Measurements from ENCODE around the gene PACRG. TPM values are rescaled to one million over a fixed set of nuclear protein-coding genes. Genes with fewer than 3 reads are reported as not detected.

Gene PACRG
- total RNA-seq, 1 experiment from 2014 or later, result 0.26 TPM

DNA sequence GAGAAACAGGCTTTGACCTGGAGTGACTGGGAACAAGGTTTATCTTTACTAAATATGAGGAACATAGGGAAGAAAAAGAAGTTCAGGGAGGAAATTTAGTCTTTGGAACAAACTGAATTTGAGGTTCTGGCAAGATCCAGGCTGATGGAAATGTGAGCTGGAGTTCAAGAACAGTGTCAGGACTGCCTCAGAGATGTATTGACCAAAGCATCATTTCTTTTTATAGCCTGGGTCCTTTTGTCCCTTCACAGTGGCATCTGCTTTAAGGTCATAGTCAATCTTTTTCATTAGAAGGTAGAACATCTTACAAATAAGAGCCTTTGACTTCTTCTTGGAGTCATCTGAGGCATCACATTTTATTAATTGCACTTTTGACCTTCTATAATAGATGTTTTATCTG, 360.2 kb downstream of the PACRG start:
- Mint-ChIP-seq H3K9me3 (peaks cover 5 to 7% of the 10 kb centered on the region in 2 experiments; a peak in 3 of 5 replicates), H3K36me3 (ENCODE audit: insufficient read depth in 1 of 3, low read depth in 3 of 3) (peaks cover 5 to 11% (median 10%) of the 10 kb centered on the region in 3 experiments; a peak in 5 of 7 replicates), H3K27ac (no peak overlapping the region), H3K4me3 (no peak overlapping the region), H3K4me1 (peaks cover 40 to 52% of the 10 kb centered on the region in 2 experiments), H3K27me3 (ENCODE audit: low read depth) (peaks cover 12% of the 10 kb centered on the region)
- Histone ChIP-seq H3T11ph (ENCODE audit: low read length) (no peak overlapping the region), H2AK5ac (ENCODE audit: insufficient read length, low read length) (no peak overlapping the region), H2BK20ac (ENCODE audit: low read depth, low read length, poor library complexity, severe bottlenecking) (no peak overlapping the region), H3K18ac (ENCODE audit: insufficient read length, low read depth, low read length) (no peak overlapping the region), H3K9me3 (ENCODE audit: control insufficient read depth, low read depth, low read length) (no peaks in the 10 kb centered on the region), H3K27me3 (ENCODE audit: insufficient read depth, low read length) (no peaks in the 10 kb centered on the region), H3K56ac (ENCODE audit: insufficient read length, low read depth, low read length) (no peak overlapping the region), H4K5ac (ENCODE audit: insufficient read length, low read depth, low read length) (no peak overlapping the region), H3K14ac (ENCODE audit: insufficient read depth, low read length) (no peak overlapping the region), H3K27ac (ENCODE audit: insufficient read length, low read depth, low read length) (no peak overlapping the region), H2BK120ac (ENCODE audit: low read depth, low read length, poor library complexity, severe bottlenecking) (no peak overlapping the region), H3K4me1 (ENCODE audit: insufficient read depth, low read length) (peaks cover 2% of the 10 kb centered on the region; the same call in 1 of the 2 replicates), H3K23ac (ENCODE audit: insufficient read length, low read depth, low read length) (no peak overlapping the region), H3K9ac (ENCODE audit: extremely low read depth, insufficient read length, low read length) (no peak overlapping the region), H2BK15ac (ENCODE audit: low read depth, low read length) (no peak overlapping the region), H2AFZ (ENCODE audit: low read length) (no peak overlapping the region), H3K79me1 (ENCODE audit: insufficient read depth, low read depth, low read length, poor library complexity, severe bottlenecking) (no peaks in the 10 kb centered on the region), H2BK5ac (ENCODE audit: insufficient read length, low read length) (no peak overlapping the region), H3K23me2 (ENCODE audit: insufficient read length, low read depth, low read length, poor library complexity, severe bottlenecking) (no peaks in the 10 kb centered on the region), H2BK12ac (ENCODE audit: insufficient read length, low read depth, low read length) (no peak overlapping the region), H3K4ac (ENCODE audit: low read depth, low read length) (no peak overlapping the region), H3K79me2 (ENCODE audit: insufficient read depth, low read length) (no peaks in the 10 kb centered on the region), H4K91ac (ENCODE audit: insufficient read length, low read depth, low read length) (no peak overlapping the region), H4K8ac (replicated peaks; ENCODE audit: insufficient read length, low read depth, low read length) (no peak overlapping the region), H4K20me1 (ENCODE audit: control insufficient read depth, insufficient read depth, insufficient read length) (no peaks in the 10 kb centered on the region), H3K4me2 (ENCODE audit: insufficient read depth, insufficient read length, low read length) (no peak overlapping the region)
- no peak for DNase-seq
- TF ChIP-seq, protein P1, sequence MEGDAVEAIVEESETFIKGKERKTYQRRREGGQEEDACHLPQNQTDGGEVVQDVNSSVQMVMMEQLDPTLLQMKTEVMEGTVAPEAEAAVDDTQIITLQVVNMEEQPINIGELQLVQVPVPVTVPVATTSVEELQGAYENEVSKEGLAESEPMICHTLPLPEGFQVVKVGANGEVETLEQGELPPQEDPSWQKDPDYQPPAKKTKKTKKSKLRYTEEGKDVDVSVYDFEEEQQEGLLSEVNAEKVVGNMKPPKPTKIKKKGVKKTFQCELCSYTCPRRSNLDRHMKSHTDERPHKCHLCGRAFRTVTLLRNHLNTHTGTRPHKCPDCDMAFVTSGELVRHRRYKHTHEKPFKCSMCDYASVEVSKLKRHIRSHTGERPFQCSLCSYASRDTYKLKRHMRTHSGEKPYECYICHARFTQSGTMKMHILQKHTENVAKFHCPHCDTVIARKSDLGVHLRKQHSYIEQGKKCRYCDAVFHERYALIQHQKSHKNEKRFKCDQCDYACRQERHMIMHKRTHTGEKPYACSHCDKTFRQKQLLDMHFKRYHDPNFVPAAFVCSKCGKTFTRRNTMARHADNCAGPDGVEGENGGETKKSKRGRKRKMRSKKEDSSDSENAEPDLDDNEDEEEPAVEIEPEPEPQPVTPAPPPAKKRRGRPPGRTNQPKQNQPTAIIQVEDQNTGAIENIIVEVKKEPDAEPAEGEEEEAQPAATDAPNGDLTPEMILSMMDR (conservative IDR thresholded peaks at IDR 0.05), result no peak
